Left lung (tissue), 10 donors: ENCODE results near the gene SF3A1. TPM values are rescaled to one million over a fixed set of nuclear protein-coding genes. Genes with fewer than 3 reads are reported as not detected.
"Not testable (repeated sequence)": the region's sequence is repeated elsewhere in the genome, so short reads cannot be mapped to it uniquely, and the experiment has no call there.

Source experiments
- ATAC-seq: fragments of 200-7000 bp; cut with Tn5 transposase; one replicate; pipeline ENCODE4 v1.9.1; 2020; ENCODE audit warnings: moderate library complexity
- DNase-seq, 4 donors: peaks; one replicate each; pipeline ENCODE4 v3.0.0-alpha.2; 2013 to 2020
- H3K27ac ChIP-seq, 2 donors: fragments of 200-600 bp; sonication (generic) in 1 of 2; one replicate each; pipeline versions ENCODE4 v1.5.0 to v1.8.0; 2020 to 2021
- H3K27me3 ChIP-seq, 2 donors: fragments of 200-600 bp; sonication (generic) in 1 of 2; one replicate each; pipeline versions ENCODE4 v1.5.0 to v1.8.0; 2020 to 2021
- H3K36me3 ChIP-seq, 2 donors: fragments of 200-600 bp; sonication (generic) in 1 of 2; one replicate each; pipeline versions ENCODE4 v1.5.0 to v1.8.0; 2020 to 2021
- H3K4me1 ChIP-seq, 2 donors: fragments of 200-600 bp; one replicate each; pipeline ENCODE4 v1.8.0; 2021
- H3K4me3 ChIP-seq, 2 donors: fragments of 200-600 bp; sonication (generic) in 1 of 2; one replicate each; pipeline versions ENCODE4 v1.5.0 to v1.8.0; 2020 to 2021; ENCODE audit warnings: mild to moderate bottlenecking in 1 of 2
- H3K9me3 ChIP-seq, 2 donors: fragments of 200-600 bp; sonication (generic) in 1 of 2; one replicate each; pipeline versions ENCODE4 v1.5.0 to v1.8.0; 2020 to 2021
- intact Hi-C, 2 donors: fragments of 100-400 bp; cut with DNase I; formaldehyde crosslinking; loops; one replicate each; pipeline versions ENCODE4 v1.11.2 to v1.14.2; 2022
- polyA plus RNA-seq, 6 donors: library from polyadenylated mRNA; unstranded; fragments of 120-200 nt; gene quantifications; one replicate each; pipeline ENCODE4 v1.2.1, GENCODE V29; 2013; ENCODE audit not compliant: insufficient read length in 6 of 6
- total RNA-seq, 2 donors: library from RNA; stranded (reverse); fragmentation: NEBNext Ultra II Directional; extraction: Animal tissue kit (Norgen Biotek cat#: 25700); gene quantifications; one replicate each; pipeline ENCODE4 v1.2.1, GENCODE V29; 2021
- TF ChIP-seq, protein P1 (sequence below), 2 donors: fragments of 200-600 bp; sonication (generic) in 1 of 2; IDR thresholded peaks; one replicate each; pipeline versions ENCODE4 v1.5.0 to v1.8.0; 2021; ENCODE audit warnings: antibody characterized with exemption in 2 of 2
- donor health status: DM: no; HTN: yes; CAD: no.
- donor health status: DM: no; HTN: no; CAD: no.

Gene SF3A1
- total and polyA plus RNA-seq, 8 donors, result 119 to 154 (median 137) TPM

DNA sequence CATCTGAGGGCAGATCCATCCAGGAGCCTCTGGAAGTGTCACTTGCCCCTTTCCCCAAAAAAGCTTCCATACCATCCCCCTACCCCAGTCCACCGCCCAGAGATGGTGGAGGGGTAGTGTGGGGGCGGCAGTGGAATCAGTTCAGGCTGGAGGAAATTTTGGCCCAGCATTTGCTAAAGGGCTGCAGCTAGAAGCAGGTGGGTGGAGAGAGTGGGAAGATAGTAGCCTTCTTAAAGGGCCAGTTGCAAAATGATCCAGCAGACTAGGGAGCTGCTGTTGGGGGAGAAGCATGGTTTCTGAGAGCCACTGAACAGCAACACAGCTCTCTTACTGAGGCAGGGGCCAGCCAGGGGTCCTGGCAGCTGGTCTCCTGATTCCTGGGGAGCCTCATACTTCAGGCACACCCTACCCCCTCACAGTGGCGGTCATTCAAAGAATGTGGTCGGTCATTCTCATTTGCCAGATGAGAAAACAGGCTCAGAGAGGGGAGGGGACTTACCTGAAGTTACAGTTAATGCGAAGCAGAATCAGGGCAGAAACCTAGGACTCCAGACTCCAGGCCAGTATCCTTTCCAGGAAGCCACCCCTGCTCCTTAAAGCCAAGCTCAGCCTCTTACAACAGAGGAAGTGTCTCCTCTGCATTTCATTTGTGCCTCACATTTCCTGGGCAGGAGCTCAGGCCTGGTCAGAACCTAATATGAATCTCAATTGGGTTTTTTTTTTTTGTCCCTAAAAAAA lies 45.5 kb upstream of the SF3A1 start:
- intact Hi-C loops, result no loop called here
- no peak for ATAC-seq
- Histone ChIP-seq H3K27me3 (peaks cover 0 to 30% of the 10 kb centered on the region in 2 donors), H3K4me3 (no peak overlapping the region), H3K27ac (no peak overlapping the region), H3K36me3 (no peaks in the 10 kb centered on the region), H3K4me1 (peaks cover 0 to 12% of the 10 kb centered on the region in 2 donors), H3K9me3 (no peaks in the 10 kb centered on the region)
- TF ChIP-seq, protein P1, sequence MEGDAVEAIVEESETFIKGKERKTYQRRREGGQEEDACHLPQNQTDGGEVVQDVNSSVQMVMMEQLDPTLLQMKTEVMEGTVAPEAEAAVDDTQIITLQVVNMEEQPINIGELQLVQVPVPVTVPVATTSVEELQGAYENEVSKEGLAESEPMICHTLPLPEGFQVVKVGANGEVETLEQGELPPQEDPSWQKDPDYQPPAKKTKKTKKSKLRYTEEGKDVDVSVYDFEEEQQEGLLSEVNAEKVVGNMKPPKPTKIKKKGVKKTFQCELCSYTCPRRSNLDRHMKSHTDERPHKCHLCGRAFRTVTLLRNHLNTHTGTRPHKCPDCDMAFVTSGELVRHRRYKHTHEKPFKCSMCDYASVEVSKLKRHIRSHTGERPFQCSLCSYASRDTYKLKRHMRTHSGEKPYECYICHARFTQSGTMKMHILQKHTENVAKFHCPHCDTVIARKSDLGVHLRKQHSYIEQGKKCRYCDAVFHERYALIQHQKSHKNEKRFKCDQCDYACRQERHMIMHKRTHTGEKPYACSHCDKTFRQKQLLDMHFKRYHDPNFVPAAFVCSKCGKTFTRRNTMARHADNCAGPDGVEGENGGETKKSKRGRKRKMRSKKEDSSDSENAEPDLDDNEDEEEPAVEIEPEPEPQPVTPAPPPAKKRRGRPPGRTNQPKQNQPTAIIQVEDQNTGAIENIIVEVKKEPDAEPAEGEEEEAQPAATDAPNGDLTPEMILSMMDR (IDR thresholded peaks at IDR 0.05), result no peak
- no peak for DNase-seq

DNA sequence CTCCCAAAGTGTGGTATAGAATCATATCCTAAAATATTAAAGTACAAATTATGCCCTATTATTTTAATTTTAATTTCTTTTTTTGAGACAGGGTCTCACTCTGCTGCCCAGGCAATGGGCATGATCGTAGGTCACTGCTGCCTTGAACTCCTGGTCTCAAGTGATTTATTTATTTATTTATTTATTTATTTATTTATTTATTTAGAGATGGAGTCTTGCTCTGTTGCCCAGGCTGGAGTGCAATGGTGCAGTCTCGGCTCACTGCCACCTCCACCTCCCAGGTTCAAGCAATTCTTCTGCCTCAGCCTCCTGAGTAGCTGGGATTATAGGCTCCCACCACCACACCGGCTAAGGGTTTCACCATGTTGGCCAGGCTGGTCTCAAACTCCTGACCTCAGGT lies 44.3 kb upstream of the SF3A1 start:
- intact Hi-C loops, result not testable (repeated sequence)

DNA sequence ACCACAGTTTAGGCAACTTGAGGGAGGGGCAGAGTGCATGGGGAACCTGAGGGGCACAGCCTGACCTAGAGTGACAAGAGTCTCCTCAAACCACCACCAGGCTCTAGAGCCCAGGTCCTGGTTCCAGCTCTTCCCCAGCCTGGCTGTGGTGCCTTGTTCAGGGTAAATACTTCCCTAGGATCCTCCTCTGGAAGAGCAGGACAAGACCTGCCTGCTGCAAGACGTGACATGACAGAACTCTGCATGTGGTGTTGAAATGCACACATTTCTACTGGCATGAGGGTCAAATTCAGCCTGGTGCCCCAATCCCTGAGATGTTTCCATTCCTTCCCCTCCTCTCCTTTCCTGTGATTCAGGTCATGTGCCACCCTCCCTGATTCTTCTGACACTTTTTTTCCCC lies 43.5 kb upstream of the SF3A1 start:
- Histone ChIP-seq H3K27ac (no peak overlapping the region), H3K27me3 (peaks cover 0 to 50% of the 10 kb centered on the region in 2 donors), H3K9me3 (no peaks in the 10 kb centered on the region), H3K4me1 (peaks cover 3 to 21% of the 10 kb centered on the region in 2 donors), H3K36me3 (no peaks in the 10 kb centered on the region), H3K4me3 (no peak overlapping the region)
- TF ChIP-seq, protein P1 (IDR thresholded peaks at IDR 0.05), result no peak
- intact Hi-C loops, result no loop called here
- DNase-seq, result no peak
- ATAC-seq, result no peak

More for the DNA sequence above, 44.3 kb upstream of the SF3A1 start:
- not testable (repeated sequence) for H3K4me3 ChIP-seq, H3K27ac ChIP-seq, ATAC-seq, H3K36me3 ChIP-seq, H3K9me3 ChIP-seq, DNase-seq
- Histone ChIP-seq H3K27me3 (peaks cover 0 to 42% of the 10 kb centered on the region in 2 donors), H3K4me1 (peaks cover 3 to 21% of the 10 kb centered on the region in 2 donors)

DNA sequence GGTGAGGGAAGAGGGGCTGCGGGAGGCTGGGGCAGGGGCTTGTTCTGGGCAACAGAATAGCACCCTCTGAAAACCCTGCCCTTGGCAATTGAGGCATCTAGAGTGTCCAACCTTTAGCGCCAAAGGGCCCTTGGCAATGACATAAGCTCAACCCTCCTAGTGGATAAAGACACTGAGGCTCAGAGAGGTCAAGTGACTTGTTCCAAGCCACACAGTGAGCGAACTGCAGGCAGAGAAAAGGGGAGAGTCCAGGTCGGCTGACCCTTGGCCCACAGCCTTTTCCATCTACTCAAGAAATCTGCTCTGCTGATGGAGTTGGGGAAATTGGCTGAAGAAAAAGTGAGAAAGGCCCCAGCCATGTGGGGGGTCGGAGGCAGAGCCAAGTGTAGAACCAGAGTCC lies 43.0 kb upstream of the SF3A1 start:
- no peak overlapping the region for H3K27ac ChIP-seq
- no peak for ATAC-seq
- intact Hi-C loops, result no loop called here

DNA sequence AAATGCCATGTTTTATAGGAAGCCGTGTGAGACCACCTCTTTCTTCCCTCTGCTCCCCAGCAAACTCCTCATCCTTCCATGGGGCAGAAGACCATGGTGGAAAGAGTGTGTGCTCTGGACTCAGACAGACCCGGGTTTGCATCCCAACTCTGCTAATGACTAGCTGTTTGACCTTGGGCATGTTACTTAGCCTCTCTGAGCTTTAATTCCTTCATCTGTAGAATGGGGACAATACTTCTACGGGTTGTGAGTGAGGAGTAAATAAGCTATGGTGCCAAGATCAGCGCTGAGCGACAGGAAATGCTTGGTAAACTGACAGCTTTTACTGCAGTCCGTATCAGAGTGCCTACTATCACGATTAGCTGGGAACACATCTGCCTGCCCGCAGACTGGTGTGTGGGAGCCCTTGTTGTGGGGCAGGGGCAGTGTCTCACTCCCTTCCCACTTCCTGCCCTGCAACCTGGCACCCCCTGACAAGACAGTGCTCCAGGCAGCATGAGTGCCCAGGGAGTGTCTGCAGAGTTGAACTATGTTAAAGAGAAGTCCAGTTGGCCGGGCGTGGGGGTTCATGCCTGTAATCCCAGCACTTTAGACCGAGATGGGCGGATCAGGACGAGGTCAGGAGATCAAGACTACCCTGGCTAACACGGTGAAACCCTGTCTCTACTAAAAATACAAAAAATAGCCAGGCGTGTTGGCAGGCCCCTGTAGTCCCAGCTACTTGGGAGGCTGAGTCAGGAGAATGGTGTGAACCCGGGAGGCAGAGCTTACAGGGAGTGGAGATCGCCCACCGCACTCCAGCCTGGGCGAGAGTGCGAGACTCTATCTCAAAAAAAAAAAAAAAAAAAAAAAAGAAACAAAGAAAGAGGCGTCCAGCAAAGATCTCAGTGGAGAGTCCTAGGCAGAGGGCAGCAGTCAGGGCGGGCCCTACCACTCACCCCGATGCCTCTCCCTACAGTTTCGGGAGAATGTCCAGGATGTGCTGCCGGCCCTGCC lies 42.3 kb upstream of the SF3A1 start:
- H3K27ac ChIP-seq, result no peak overlapping the region
- H3K4me3 ChIP-seq, result no peak overlapping the region
- intact Hi-C loops, result no loop called here
- H3K27me3 ChIP-seq, result peaks cover 0 to 52% of the 10 kb centered on the region in 2 donors
- no peaks in the 10 kb centered on the region for H3K9me3 ChIP-seq
- no peak for ATAC-seq
- no peak for DNase-seq
- H3K4me1 ChIP-seq, result peaks cover 3 to 21% of the 10 kb centered on the region in 2 donors
- H3K36me3 ChIP-seq, result no peaks in the 10 kb centered on the region
- TF ChIP-seq, protein P1 (IDR thresholded peaks at IDR 0.05), result no peak

More for the DNA sequence above, 43.0 kb upstream of the SF3A1 start:
- TF ChIP-seq, protein P1 (IDR thresholded peaks at IDR 0.05), result no peak
- peaks cover 0 to 52% of the 10 kb centered on the region in 2 donors for H3K27me3 ChIP-seq
- DNase-seq, result no peak
- H3K4me1 ChIP-seq, result peaks cover 3 to 21% of the 10 kb centered on the region in 2 donors
- H3K9me3 ChIP-seq, result no peaks in the 10 kb centered on the region
- H3K36me3 ChIP-seq, result no peaks in the 10 kb centered on the region
- no peak overlapping the region for H3K4me3 ChIP-seq
